T-cell (primary cell): Measurements from ENCODE around the gene ZNF362. TPM values are rescaled to one million over a fixed set of nuclear protein-coding genes. Genes with fewer than 3 reads are reported as not detected.
"Not testable (repeated sequence)": the region's sequence is repeated elsewhere in the genome, so short reads cannot be mapped to it uniquely, and the experiment has no call there.

Source experiments
- ATAC-seq, 4 experiments: fragments of 200-7000 bp in 3 of 4; fragments of 150-1000 bp in 1 of 4; cut with Tn5 transposase; replicated peaks in 1 of 4; 1 replicate in 3 of 4; 2 replicates in 1 of 4; pipeline ENCODE4 v1.10.0; 2021; ENCODE audit warnings: moderate library complexity in 3 of 4, mild to moderate bottlenecking in 2 of 4, moderate number of reproducible peaks in 1 of 4
- CTCF ChIA-PET, 2 donors: fragments of 300-600 bp; sonication (Branson Sonifier 250); formaldehyde crosslinking; loops; one replicate each; lab custom pipeline; 2022; ENCODE audit warnings: antibody characterized with exemption in 2 of 2; lab: Charles Lee
- POLR2A ChIA-PET, 2 donors: fragments of 300-600 bp; sonication (Branson Sonifier 250); formaldehyde crosslinking; loops; one replicate each; lab custom pipeline; 2022; ENCODE audit warnings: antibody characterized with exemption in 2 of 2; lab: Charles Lee
- DNase-seq, 35 experiments: peaks; one replicate each; pipeline versions ENCODE4 v3.0.0 to v3.0.0-alpha.2; 2013 to 2023
- H3K27ac ChIP-seq: one replicate; pipeline ENCODE4 v1.5.1; 2013; ENCODE audit warnings: low read length
- H3K27me3 ChIP-seq, 2 experiments: replicated peaks in 1 of 2; 1 replicate in 1 of 2; 2 replicates in 1 of 2; pipeline versions ENCODE4 v1.6.1 to v1.7.0; 2013; ENCODE audit warnings: low read length in 1 of 2, mixed read lengths in 1 of 2; ENCODE audit not compliant: control insufficient read depth in 2 of 2, insufficient read depth in 2 of 2; ENCODE audit errors: extremely low read depth in 1 of 2
- H3K36me3 ChIP-seq, 2 donors: 1 replicate in 1 of 2; 2 replicates in 1 of 2; pipeline versions ENCODE4 v1.6.1 to v1.7.0; 2013; ENCODE audit warnings: low read length in 1 of 2; ENCODE audit not compliant: control insufficient read depth in 2 of 2, insufficient read depth in 1 of 2; ENCODE audit errors: extremely low read depth in 1 of 2
- H3K4me1 ChIP-seq, 2 experiments: 1 replicate in 1 of 2; 2 replicates in 1 of 2; pipeline versions ENCODE4 v1.6.1 to v1.7.0; 2013; ENCODE audit warnings: low read length in 2 of 2, mixed read lengths in 1 of 2; ENCODE audit not compliant: insufficient read depth in 2 of 2, control insufficient read depth in 1 of 2; ENCODE audit errors: extremely low read depth in 1 of 2
- H3K4me3 ChIP-seq, 2 donors: 1 replicate in 1 of 2; 2 replicates in 1 of 2; pipeline versions ENCODE4 v1.5.1 to v1.7.0; 2013; ENCODE audit warnings: mild to moderate bottlenecking in 2 of 2, low read length in 1 of 2, moderate library complexity in 1 of 2; ENCODE audit not compliant: control insufficient read depth in 1 of 2; ENCODE audit errors: extremely low read depth in 1 of 2
- H3K9me3 ChIP-seq: 2 replicates; pipeline ENCODE4 v1.7.0; 2013
- H3K27ac Mint-ChIP-seq, 2 donors: one replicate each; pipeline ENCODE4 v1.8.0; 2020 to 2021; ENCODE audit warnings: mild to moderate bottlenecking in 2 of 2, mixed read lengths in 2 of 2
- H3K27me3 Mint-ChIP-seq, 2 donors: one replicate each; pipeline ENCODE4 v1.8.0; 2021 to 2022; ENCODE audit warnings: mixed read lengths in 2 of 2
- H3K36me3 Mint-ChIP-seq: one replicate; pipeline ENCODE4 v1.8.0; 2021; ENCODE audit warnings: mixed read lengths
- H3K4me1 Mint-ChIP-seq, 3 donors: one replicate each; pipeline ENCODE4 v1.8.0; 2020 to 2022; ENCODE audit warnings: mixed read lengths in 3 of 3, mild to moderate bottlenecking in 1 of 3
- H3K4me3 Mint-ChIP-seq, 3 donors: one replicate each; pipeline ENCODE4 v1.8.0; 2020 to 2022; ENCODE audit warnings: mild to moderate bottlenecking in 3 of 3, mixed read lengths in 3 of 3, moderate library complexity in 3 of 3
- H3K9me3 Mint-ChIP-seq, 3 donors: one replicate each; pipeline ENCODE4 v1.8.0; 2020 to 2022; ENCODE audit warnings: mixed read lengths in 3 of 3
- WGBS: methylation state at CpG from one replicate; pipeline ENCODE4 v1.1.5; 2013; ENCODE audit warnings: missing lambda C conversion rate; ENCODE audit not compliant: insufficient coverage; 5-methylcytosine and 5-hydroxymethylcytosine counted together
- total RNA-seq, 35 experiments: library from RNA in 6 of 35; stranded (reverse) in 6 of 35; fragments of 120-200 nt in 1 of 35; gene quantifications; one replicate each; pipeline versions ENCODE4 v1.2.1 to v1.2.4 and lab custom pipeline; 2013 to 2026

ZNF362 gene
- total RNA-seq, 5 donors from 2014 or later (not counting 1 experiment from before 2014, with no cell fraction given), result 22.9 to 31.4 (median 24.5) TPM

- H3K27ac Mint-ChIP-seq, result no peak overlapping the region
- ATAC-seq (no peak), DNase-seq (no peak)
- 100% methylated on average over 2 of the region's 3 CpGs for WGBS
- Histone ChIP-seq H3K4me3 (no peak overlapping the region), H3K27me3 (no peaks in the 10 kb centered on the region), H3K36me3 (peaks cover 17 to 30% of the 10 kb centered on the region in 2 donors), H3K9me3 (no peaks in the 10 kb centered on the region), H3K4me1 (no peaks in the 10 kb centered on the region), H3K27ac (no peak overlapping the region)
- H3K4me1 Mint-ChIP-seq, result peaks cover 0 to 13% (median 4%) of the 10 kb centered on the region in 3 donors
- ChIA-PET POLR2A (no interaction called here), CTCF (no interaction called here)
- H3K9me3 Mint-ChIP-seq, result no peaks in the 10 kb centered on the region
- H3K36me3 Mint-ChIP-seq, result peaks cover 33% of the 10 kb centered on the region
- no peak overlapping the region for H3K4me3 Mint-ChIP-seq
- H3K27me3 Mint-ChIP-seq, result no peaks in the 10 kb centered on the region
Observed at GRCh38 chr1:33289858-33290154, 33.5 kb downstream of the ZNF362 start.

GRCh38 chr1:33290615-33291014 lies 34.3 kb downstream of the ZNF362 start:
- H3K27ac Mint-ChIP-seq, H3K27me3 ChIP-seq, POLR2A ChIA-PET, H3K9me3 Mint-ChIP-seq, H3K4me3 Mint-ChIP-seq, ATAC-seq, H3K9me3 ChIP-seq, H3K4me1 ChIP-seq, H3K4me3 ChIP-seq, H3K27ac ChIP-seq, DNase-seq, H3K27me3 Mint-ChIP-seq, CTCF ChIA-PET: not testable (repeated sequence)
- Mint-ChIP-seq H3K4me1 (peaks cover 5 to 13% (median 9%) of the 10 kb centered on the region in 3 donors), H3K36me3 (peaks cover 38% of the 10 kb centered on the region)
- H3K36me3 ChIP-seq, result peaks cover 13 to 29% of the 10 kb centered on the region in 2 donors
- WGBS, result no CpG with 5 or more reads among the region's 2 CpGs

GRCh38 chr1:33292726-33293340 lies 36.5 kb downstream of the ZNF362 start:
- Histone ChIP-seq H3K4me3 (no peak overlapping the region), H3K27me3 (no peaks in the 10 kb centered on the region), H3K9me3 (no peaks in the 10 kb centered on the region), H3K4me1 (peaks cover 0 to 9% of the 10 kb centered on the region in 2 experiments), H3K27ac (no peak overlapping the region), H3K36me3 (peaks cover 14 to 33% of the 10 kb centered on the region in 2 donors)
- no peaks in the 10 kb centered on the region for H3K27me3 Mint-ChIP-seq
- H3K27ac Mint-ChIP-seq, result peak overlapping the region in 1 of 2 donors; percentile 39
- ChIA-PET CTCF (no interaction called here), POLR2A (no interaction called here)
- H3K4me3 Mint-ChIP-seq, result no peak overlapping the region
- ATAC-seq (no peak), DNase-seq (no peak)
- 95% methylated on average over 13 of the region's 13 CpGs for WGBS
- no peaks in the 10 kb centered on the region for H3K9me3 Mint-ChIP-seq
- peaks cover 5 to 13% (median 9%) of the 10 kb centered on the region in 3 donors for H3K4me1 Mint-ChIP-seq
- H3K36me3 Mint-ChIP-seq, result peaks cover 42% of the 10 kb centered on the region

- ChIA-PET CTCF (interaction anchor here (0.8 to 2.8 kb wide), 7 partner anchors 47 to 178 kb away, joined by 3 to 12 read pairs (median 3); partner anchors contain the start of gene ZSCAN20 (in 1 of the 2)), POLR2A (no interaction called here)
- H3K27me3 ChIP-seq, result no peaks in the 10 kb centered on the region
- H3K27ac ChIP-seq, result no peak overlapping the region
- no peak overlapping the region for H3K4me3 ChIP-seq
- no peak overlapping the region for H3K27ac Mint-ChIP-seq
- H3K36me3 ChIP-seq, result peaks cover 9 to 34% of the 10 kb centered on the region in 2 donors
- no peaks in the 10 kb centered on the region for H3K27me3 Mint-ChIP-seq
- WGBS, result 88% methylated on average over 6 of the region's 13 CpGs
- peaks cover 35% of the 10 kb centered on the region for H3K36me3 Mint-ChIP-seq
- peaks cover 8 to 17% (median 8%) of the 10 kb centered on the region in 3 donors for H3K4me1 Mint-ChIP-seq
- DNase-seq (no peak), ATAC-seq (no peak)
- H3K4me3 Mint-ChIP-seq, result no peak overlapping the region
- no peaks in the 10 kb centered on the region for H3K9me3 ChIP-seq
- H3K9me3 Mint-ChIP-seq, result no peaks in the 10 kb centered on the region
- H3K4me1 ChIP-seq, result peaks cover 0 to 14% of the 10 kb centered on the region in 2 experiments
Observed at GRCh38 chr1:33294071-33295010, 38.0 kb downstream of the ZNF362 start.

- Histone ChIP-seq H3K4me3 (no peak overlapping the region), H3K27me3 (no peaks in the 10 kb centered on the region), H3K4me1 (peaks cover 0 to 14% of the 10 kb centered on the region in 2 experiments), H3K9me3 (no peaks in the 10 kb centered on the region), H3K27ac (no peak overlapping the region), H3K36me3 (peaks cover 9 to 34% of the 10 kb centered on the region in 2 donors)
- peak in 1 of 4 experiments; percentile 24 for ATAC-seq
- Mint-ChIP-seq H3K36me3 (peaks cover 29% of the 10 kb centered on the region), H3K4me3 (no peak overlapping the region), H3K27ac (peak overlapping the region; percentile 28 to 31), H3K4me1 (peaks cover 8 to 17% (median 8%) of the 10 kb centered on the region in 3 donors), H3K9me3 (no peaks in the 10 kb centered on the region), H3K27me3 (no peaks in the 10 kb centered on the region)
- ChIA-PET CTCF (interaction anchor here (0.8 to 2.8 kb wide), 15 partner anchors 11 to 326 kb away, joined by 3 to 12 read pairs (median 3); partner anchors contain the start of gene ZSCAN20 (in 1 of the 2)), POLR2A (no interaction called here)
- 88% methylated on average over 11 of the region's 15 CpGs for WGBS
- DNase-seq, result no peak
Observed at GRCh38 chr1:33295023-33295422, 38.7 kb downstream of the ZNF362 start.

GRCh38 chr1:33295450-33296081 lies 39.3 kb downstream of the ZNF362 start:
- ChIA-PET CTCF (interaction anchor here (0.8 to 2.8 kb wide), 18 partner anchors 10 to 326 kb away, joined by 3 to 12 read pairs (median 4); partner anchors contain the start of gene ZSCAN20 (in 1 of the 2)), POLR2A (no interaction called here)
- Mint-ChIP-seq H3K4me1 (peaks cover 8 to 17% (median 8%) of the 10 kb centered on the region in 3 donors), H3K27ac (peak overlapping the region; percentile 28 to 31), H3K4me3 (no peak overlapping the region), H3K27me3 (no peaks in the 10 kb centered on the region), H3K9me3 (no peaks in the 10 kb centered on the region), H3K36me3 (peaks cover 33% of the 10 kb centered on the region)
- DNase-seq (peak; percentile 59 to 93 (median 80)), ATAC-seq (peak; percentile 82 to 95 (median 90))
- Histone ChIP-seq H3K27ac (no peak overlapping the region), H3K4me3 (no peak overlapping the region), H3K4me1 (peaks cover 0 to 14% of the 10 kb centered on the region in 2 experiments), H3K9me3 (no peaks in the 10 kb centered on the region), H3K36me3 (peaks cover 9 to 34% of the 10 kb centered on the region in 2 donors), H3K27me3 (no peaks in the 10 kb centered on the region)
- WGBS, result 65% methylated on average over 6 of the region's 12 CpGs
